Testis (tissue), 3 donors: ENCODE data around the gene NCOR1. TPM values are rescaled to one million over a fixed set of nuclear protein-coding genes. Genes with fewer than 3 reads are reported as not detected.
"Not testable (repeated sequence)": the region's sequence is repeated elsewhere in the genome, so short reads cannot be mapped to it uniquely, and the experiment has no call there.

ENCODE experiments used
- DNase-seq: peaks from one replicate; pipeline ENCODE4 v3.0.0-alpha.2; 2019
- H3K27ac ChIP-seq, 2 donors: fragments of 200-600 bp; sonication (generic); one replicate each; pipeline ENCODE4 v1.5.1; 2019
- H3K27me3 ChIP-seq: fragments of 200-600 bp; sonication (generic); one replicate; pipeline ENCODE4 v1.5.1; 2019
- H3K36me3 ChIP-seq: fragments of 200-600 bp; sonication (generic); one replicate; pipeline ENCODE4 v1.5.1; 2017; ENCODE audit warnings: low read depth; ENCODE audit errors: missing control alignments
- H3K4me1 ChIP-seq: fragments of 200-600 bp; sonication (generic); one replicate; pipeline ENCODE4 v1.5.1; 2019
- H3K4me3 ChIP-seq, 2 donors: fragments of 200-600 bp; sonication (generic); one replicate each; pipeline ENCODE4 v1.5.1; 2017 to 2019
- H3K9me3 ChIP-seq: fragments of 200-600 bp; sonication (generic); one replicate; pipeline ENCODE4 v1.5.1; 2017
- CTCF ChIP-seq, 3 experiments: fragments of 450-650 bp in 2 of 3; fragments of 200-600 bp in 1 of 3; sonication (generic) in 1 of 3; IDR thresholded peaks; one replicate each; pipeline ENCODE4 v1.5.1; 2016 to 2019; ENCODE audit warnings: antibody characterized with exemption in 3 of 3, mild to moderate bottlenecking in 2 of 3, moderate library complexity in 1 of 3
- POLR2A ChIP-seq: fragments of 450-650 bp; IDR thresholded peaks from one replicate; pipeline ENCODE4 v1.6.1; 2017; ENCODE audit warnings: antibody characterized with exemption, mild to moderate bottlenecking, moderate library complexity
- WGBS, 2 donors: methylation state at CpG; one replicate each; pipeline ENCODE4 v1.1.5; 2018; 5-methylcytosine and 5-hydroxymethylcytosine counted together
- intact Hi-C: fragments of 100-400 bp; cut with DNase I; formaldehyde crosslinking; loops from one replicate; pipeline ENCODE4 v1.15.1; 2023; ENCODE audit warnings: low total_unique reads
- polyA plus RNA-seq: library from polyadenylated mRNA; stranded (reverse); fragments of 350-450 nt; fragmentation: Illumina TruSeq; extraction: RNeasy Lipid Tissue Mini Kit (QIAGEN cat#74804); gene quantifications from one replicate; pipeline ENCODE4 v1.2.3, GENCODE V29; 2014; ENCODE audit warnings: low read depth, low replicate concordance; ENCODE audit not compliant: insufficient read depth
- total RNA-seq, 2 donors: library from RNA; depleted of rRNA; stranded (reverse); fragments of >200 nt; gene quantifications; one replicate each; pipeline ENCODE4 v1.2.3, GENCODE V29; 2016

The NCOR1 gene
- total and polyA plus RNA-seq, 3 donors from 2014 or later = 88.6 to 281 (median 270) TPM

DNA sequence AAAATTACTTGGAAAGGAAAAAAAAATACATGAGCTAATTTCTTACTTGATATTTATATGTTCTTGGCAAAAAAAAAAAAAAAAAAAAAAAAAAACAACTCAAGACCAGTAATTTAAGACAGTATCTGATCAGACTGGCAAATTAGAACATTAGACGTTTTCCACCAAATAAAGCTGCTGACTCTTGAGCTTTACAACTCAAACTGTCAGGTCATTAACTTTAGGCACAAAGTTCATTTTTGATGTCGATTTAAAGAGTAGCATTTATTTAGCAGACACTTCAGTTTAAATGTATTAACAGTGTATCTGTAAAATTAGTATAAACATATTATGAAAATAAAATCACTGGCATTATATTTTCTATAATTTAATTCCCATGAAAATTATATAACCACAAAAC lies 66.7 kb downstream of the NCOR1 start:
- Histone ChIP-seq H3K27ac (no peak overlapping the region), H3K36me3 (no peaks in the 10 kb centered on the region), H3K4me3 (no peak overlapping the region), H3K9me3 (no peaks in the 10 kb centered on the region), H3K27me3 (no peaks in the 10 kb centered on the region), H3K4me1 (no peaks in the 10 kb centered on the region)
- intact Hi-C loops = no loop called here
- no peak for DNase-seq
- 84 to 87% methylated on average over 2 of the region's 2 CpGs for WGBS, 2 donors
- TF ChIP-seq CTCF (IDR thresholded peaks at IDR 0.05) = no peak
- TF ChIP-seq POLR2A = no peak

- WGBS, 2 donors = 63 to 87% methylated on average over 3 to 25 of the region's 40 CpGs
Observed at GRCh38 chr17:16145319-16145890, 69.9 kb downstream of the NCOR1 start.

GRCh38 chr17:16141685-16142084 lies 73.6 kb downstream of the NCOR1 start:
- H3K27me3 ChIP-seq = no peaks in the 10 kb centered on the region
- intact Hi-C loops = no loop called here
- no peak overlapping the region for H3K4me3 ChIP-seq
- no peak for DNase-seq
- H3K4me1 ChIP-seq = no peaks in the 10 kb centered on the region
- H3K9me3 ChIP-seq = no peaks in the 10 kb centered on the region
- no peak overlapping the region for H3K27ac ChIP-seq
- H3K36me3 ChIP-seq = no peaks in the 10 kb centered on the region
- no peak for TF ChIP-seq POLR2A
- TF ChIP-seq CTCF (IDR thresholded peaks at IDR 0.05) = no peak

More at GRCh38 chr17:16145319-16145890, 69.9 kb downstream of the NCOR1 start:
- H3K27ac ChIP-seq, H3K4me1 ChIP-seq, H3K36me3 ChIP-seq, intact Hi-C loops, DNase-seq, H3K4me3 ChIP-seq, H3K9me3 ChIP-seq, H3K27me3 ChIP-seq: not testable (repeated sequence)

DNA sequence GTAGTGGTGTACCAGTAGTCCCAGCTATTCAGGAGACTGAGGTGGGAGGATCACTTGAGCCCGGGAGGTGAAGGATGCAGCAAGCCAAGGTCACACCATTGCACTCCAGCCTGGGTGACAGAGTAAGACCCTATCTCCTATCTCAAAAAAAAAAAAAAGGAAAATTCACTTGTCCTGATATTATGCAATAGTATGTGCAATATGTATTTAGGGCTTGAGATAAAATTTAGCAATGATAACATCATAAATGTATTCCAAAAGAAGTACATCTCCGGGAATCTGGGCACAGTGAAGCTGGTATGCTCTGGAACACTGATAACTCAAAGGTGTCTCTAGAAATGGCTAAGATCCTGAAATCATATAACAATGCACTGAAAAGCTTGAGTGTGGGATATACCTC lies 74.5 kb downstream of the NCOR1 start:
- no peak for TF ChIP-seq CTCF (IDR thresholded peaks at IDR 0.05)
- no peak for TF ChIP-seq POLR2A
- intact Hi-C loops = no loop called here
- H3K27ac ChIP-seq = no peak overlapping the region
- no peak for DNase-seq
- H3K27me3 ChIP-seq = no peaks in the 10 kb centered on the region
- no peak overlapping the region for H3K4me3 ChIP-seq
- H3K36me3 ChIP-seq = no peaks in the 10 kb centered on the region
- H3K4me1 ChIP-seq = no peaks in the 10 kb centered on the region
- WGBS, 2 donors = 62 to 82% methylated on average over 2 of the region's 2 CpGs
- no peaks in the 10 kb centered on the region for H3K9me3 ChIP-seq

GRCh38 chr17:16135461-16135860 lies 79.9 kb downstream of the NCOR1 start:
- Histone ChIP-seq H3K27ac (no peak overlapping the region), H3K4me3 (no peak overlapping the region), H3K9me3 (no peaks in the 10 kb centered on the region), H3K4me1 (no peaks in the 10 kb centered on the region), H3K36me3 (no peaks in the 10 kb centered on the region), H3K27me3 (no peaks in the 10 kb centered on the region)
- TF ChIP-seq POLR2A = no peak
- no peak for TF ChIP-seq CTCF (IDR thresholded peaks at IDR 0.05)
- no peak for DNase-seq
- 91 to 95% methylated on average over 5 of the region's 5 CpGs for WGBS, 2 donors
- intact Hi-C loops = no loop called here
